Tibial artery (tissue), 4 donors: ENCODE measurements around the gene SF3B2.
A peak's percentile ranks its signal among the peaks of the same experiment; 100 is the strongest.

Experiments used
- DNase-seq, 2 donors: peaks; one replicate each; pipeline ENCODE4 v3.0.0-alpha.2; 2019
- H3K27ac ChIP-seq, 2 donors: fragments of 200-600 bp; sonication (generic) in 1 of 2; 1 replicate in 1 of 2; 2 replicates in 1 of 2; pipeline ENCODE4 v1.5.1; 2018 to 2019; ENCODE audit warnings: mild to moderate bottlenecking in 1 of 2
- H3K27me3 ChIP-seq, 2 donors: fragments of 200-600 bp; sonication (generic) in 1 of 2; one replicate each; pipeline versions ENCODE4 v1.5.1 to v1.6.0; 2016 to 2019
- H3K36me3 ChIP-seq, 3 donors: fragments of 200-600 bp; sonication (generic) in 2 of 3; one replicate each; pipeline ENCODE4 v1.5.1; 2016 to 2019; ENCODE audit warnings: mild to moderate bottlenecking in 2 of 3
- H3K4me1 ChIP-seq, 4 donors: fragments of 200-600 bp; sonication (generic) in 2 of 4; 1 replicate in 3 of 4; 2 replicates in 1 of 4; pipeline ENCODE4 v1.5.1; 2016 to 2019
- H3K4me3 ChIP-seq, 2 donors: fragments of 200-600 bp; sonication (generic) in 1 of 2; 1 replicate in 1 of 2; 2 replicates in 1 of 2; pipeline ENCODE4 v1.5.1; 2018 to 2019; ENCODE audit warnings: mild to moderate bottlenecking in 2 of 2
- H3K9me3 ChIP-seq, 3 donors: fragments of 200-600 bp; sonication (generic) in 1 of 3; one replicate each; pipeline ENCODE4 v1.5.1; 2016 to 2019
- CTCF ChIP-seq, 2 experiments: fragments of 200-600 bp in 1 of 2; fragments of 450-650 bp in 1 of 2; IDR thresholded peaks; one replicate each; pipeline ENCODE4 v1.5.1; 2017 to 2019; ENCODE audit warnings: antibody characterized with exemption in 2 of 2, mild to moderate bottlenecking in 1 of 2, moderate library complexity in 1 of 2
- intact Hi-C: fragments of 100-400 bp; cut with DNase I; formaldehyde crosslinking; loops from one replicate; pipeline ENCODE4 v1.15.0; 2023; ENCODE audit warnings: low total_unique reads

Gene SF3B2

GRCh38 chr11:66047541-66048365 lies 4.4 kb upstream of the SF3B2 start:
- no peaks in the 10 kb centered on the region for H3K9me3 ChIP-seq
- intact Hi-C loops: no loop called here
- DNase-seq: no peak
- H3K27ac ChIP-seq: no peak overlapping the region
- no peak overlapping the region for H3K4me3 ChIP-seq
- peaks cover 0 to 34% (median 27%) of the 10 kb centered on the region in 4 donors for H3K4me1 ChIP-seq
- TF ChIP-seq CTCF (IDR thresholded peaks at IDR 0.05): no peak
- no peaks in the 10 kb centered on the region for H3K36me3 ChIP-seq
- H3K27me3 ChIP-seq: peaks cover 0 to 11% of the 10 kb centered on the region in 2 donors

GRCh38 chr11:66048547-66049323 lies 3.4 kb upstream of the SF3B2 start, which contains the start of gene GAL3ST3:
TSS of gene GAL3ST3 (minus strand) at chr11:66049161. CDS start at chr11:66045415, 3,746 bp downstream.
- TF ChIP-seq CTCF (IDR thresholded peaks at IDR 0.05): no peak
- Histone ChIP-seq H3K27me3 (peaks cover 0 to 11% of the 10 kb centered on the region in 2 donors), H3K9me3 (no peaks in the 10 kb centered on the region), H3K36me3 (no peaks in the 10 kb centered on the region), H3K4me1 (peaks cover 0 to 43% (median 36%) of the 10 kb centered on the region in 4 donors), H3K4me3 (peak within 1 kb of the TSS in 1 of 2 donors; percentile 25), H3K27ac (no peak within 1 kb of the TSS)
- intact Hi-C loops: no loop called here
- DNase-seq: no peak

- H3K9me3 ChIP-seq: no peaks in the 10 kb centered on the region
- peaks cover 0 to 46% (median 31%) of the 10 kb centered on the region in 4 donors for H3K4me1 ChIP-seq
- H3K4me3 ChIP-seq: no peak overlapping the region
- H3K36me3 ChIP-seq: peaks cover 13 to 18% (median 17%) of the 10 kb centered on the region in 3 donors
- peaks cover 0 to 11% of the 10 kb centered on the region in 2 donors for H3K27me3 ChIP-seq
- no peak for DNase-seq
- intact Hi-C loops: no loop called here
- TF ChIP-seq CTCF (IDR thresholded peaks at IDR 0.05): no peak
- peak overlapping the region in 1 of 2 donors; percentile 89 for H3K27ac ChIP-seq
Measured at GRCh38 chr11:66050581-66051231, 1.5 kb upstream of the SF3B2 start.

GRCh38 chr11:66051371-66051765 lies 796 bp upstream of the SF3B2 start:
- Histone ChIP-seq H3K27ac (peak overlapping the region; percentile 83 to 89), H3K27me3 (peaks cover 0 to 11% of the 10 kb centered on the region in 2 donors), H3K4me1 (peaks cover 0 to 46% (median 31%) of the 10 kb centered on the region in 4 donors), H3K9me3 (no peaks in the 10 kb centered on the region), H3K36me3 (peaks cover 18 to 25% (median 22%) of the 10 kb centered on the region in 3 donors), H3K4me3 (peak overlapping the region; percentile 78 to 86)
- TF ChIP-seq CTCF (IDR thresholded peaks at IDR 0.05): no peak
- DNase-seq: no peak
- intact Hi-C loops: no loop called here

GRCh38 chr11:66052664-66052982 lies 459 bp downstream of the SF3B2 start:
- Histone ChIP-seq H3K27ac (peak overlapping the region; percentile 83 to 89), H3K4me3 (peak overlapping the region; percentile 78 to 86), H3K27me3 (peaks cover 0 to 11% of the 10 kb centered on the region in 2 donors), H3K4me1 (peaks cover 0 to 45% (median 31%) of the 10 kb centered on the region in 4 donors), H3K36me3 (peaks cover 30 to 37% (median 34%) of the 10 kb centered on the region in 3 donors), H3K9me3 (no peaks in the 10 kb centered on the region)
- TF ChIP-seq CTCF (IDR thresholded peaks at IDR 0.05): no peak
- intact Hi-C loops: no loop called here
- no peak for DNase-seq
